ENCODE data around the gene CTNND2.
"Not testable (repeated sequence)": the region's sequence is repeated elsewhere in the genome, so short reads cannot be mapped to it uniquely, and the experiment has no call there.

DNA sequence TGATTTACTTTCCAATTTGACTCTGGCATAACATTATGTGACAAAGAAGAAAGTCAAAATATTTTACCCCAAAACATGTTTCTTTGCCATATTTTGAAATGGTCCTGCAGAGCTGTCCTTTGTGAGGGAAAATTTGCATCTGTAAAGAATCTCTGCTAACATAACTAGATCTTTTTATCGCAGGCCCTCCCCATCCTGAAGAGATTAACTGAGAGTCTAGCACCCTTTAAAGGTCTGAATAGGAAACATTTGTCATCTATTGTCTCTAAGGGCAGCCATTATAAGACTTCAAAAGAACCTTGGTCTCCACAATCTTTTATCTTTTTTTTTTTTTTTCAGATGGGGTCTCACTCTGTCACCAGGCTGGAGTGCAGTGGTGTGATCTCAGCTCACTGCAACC lies 838.5 kb downstream of the CTNND2 start:
- TF ChIP-seq, protein P1, sequence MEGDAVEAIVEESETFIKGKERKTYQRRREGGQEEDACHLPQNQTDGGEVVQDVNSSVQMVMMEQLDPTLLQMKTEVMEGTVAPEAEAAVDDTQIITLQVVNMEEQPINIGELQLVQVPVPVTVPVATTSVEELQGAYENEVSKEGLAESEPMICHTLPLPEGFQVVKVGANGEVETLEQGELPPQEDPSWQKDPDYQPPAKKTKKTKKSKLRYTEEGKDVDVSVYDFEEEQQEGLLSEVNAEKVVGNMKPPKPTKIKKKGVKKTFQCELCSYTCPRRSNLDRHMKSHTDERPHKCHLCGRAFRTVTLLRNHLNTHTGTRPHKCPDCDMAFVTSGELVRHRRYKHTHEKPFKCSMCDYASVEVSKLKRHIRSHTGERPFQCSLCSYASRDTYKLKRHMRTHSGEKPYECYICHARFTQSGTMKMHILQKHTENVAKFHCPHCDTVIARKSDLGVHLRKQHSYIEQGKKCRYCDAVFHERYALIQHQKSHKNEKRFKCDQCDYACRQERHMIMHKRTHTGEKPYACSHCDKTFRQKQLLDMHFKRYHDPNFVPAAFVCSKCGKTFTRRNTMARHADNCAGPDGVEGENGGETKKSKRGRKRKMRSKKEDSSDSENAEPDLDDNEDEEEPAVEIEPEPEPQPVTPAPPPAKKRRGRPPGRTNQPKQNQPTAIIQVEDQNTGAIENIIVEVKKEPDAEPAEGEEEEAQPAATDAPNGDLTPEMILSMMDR (IDR thresholded peaks at IDR 0.05; ENCODE audit: borderline replicate concordance, extremely low read depth, low read length, poor library complexity, severe bottlenecking) = not testable (repeated sequence)
- TF ChIP-seq EZH2 (IDR thresholded peaks at IDR 0.05; ENCODE audit: borderline replicate concordance, low read depth, low read length, severe bottlenecking) = not testable (repeated sequence)

Data from DND-41 (cell line).